Kidney (tissue), 14 donors: ENCODE results near the gene EMP3. TPM values are rescaled to one million over a fixed set of nuclear protein-coding genes. Genes with fewer than 3 reads are reported as not detected.
A peak's percentile ranks its signal among the peaks of the same experiment; 100 is the strongest.

Source experiments
- DNase-seq, 5 donors: peaks; one replicate each; pipeline ENCODE4 v3.0.0-alpha.2; 2013 to 2020
- FAIRE-seq: peaks from 2 replicates; lab custom pipeline; 2012; peaks lifted over from hg19 to GRCh38; lab: Jason Lieb, UNC
- H3K27ac ChIP-seq, 2 donors: one replicate each; pipeline ENCODE4 v1.7.0; 2013; ENCODE audit warnings: low read depth in 2 of 2, low read length in 2 of 2, inconsistent platforms in 1 of 2
- H3K27me3 ChIP-seq: one replicate; pipeline ENCODE4 v1.7.1; 2013; ENCODE audit warnings: low read length, inconsistent platforms; ENCODE audit not compliant: control insufficient read depth, insufficient read depth
- H3K36me3 ChIP-seq, 3 donors: one replicate each; pipeline versions ENCODE4 v1.7.0 to v1.7.1; 2013; ENCODE audit warnings: low read length in 3 of 3, control low read depth in 1 of 3, inconsistent platforms in 1 of 3; ENCODE audit not compliant: insufficient read depth in 3 of 3, control insufficient read depth in 2 of 3
- H3K4me1 ChIP-seq, 3 donors: one replicate each; pipeline versions ENCODE4 v1.7.0 to v1.7.1; 2013; ENCODE audit warnings: low read length in 3 of 3, inconsistent platforms in 1 of 3, low read depth in 1 of 3; ENCODE audit not compliant: control insufficient read depth in 2 of 3, insufficient read depth in 2 of 3
- H3K4me3 ChIP-seq, 3 donors: one replicate each; pipeline versions ENCODE4 v1.7.0 to v1.8.1; 2013; ENCODE audit warnings: low read length in 3 of 3, control low read depth in 1 of 3, inconsistent platforms in 1 of 3
- H3K9ac ChIP-seq, 3 donors: one replicate each; pipeline versions ENCODE4 v1.7.0 to v1.7.1; 2013; ENCODE audit warnings: low read length in 3 of 3, control low read depth in 1 of 3, inconsistent platforms in 1 of 3
- H3K9me3 ChIP-seq, 3 donors: one replicate each; pipeline versions ENCODE4 v1.7.0 to v1.7.1; 2013; ENCODE audit warnings: low read length in 3 of 3, control low read depth in 1 of 3, inconsistent platforms in 1 of 3; ENCODE audit not compliant: control insufficient read depth in 2 of 3, insufficient read depth in 1 of 3
- CTCF ChIP-seq: IDR thresholded peaks from 3 replicates; pipeline ENCODE4 v1.5.1; 2012; ENCODE audit warnings: mild to moderate bottlenecking, moderate library complexity, borderline replicate concordance; ENCODE audit not compliant: insufficient read depth; ENCODE audit errors: extremely low read depth
- intact Hi-C: fragments of 100-400 bp; cut with DNase I; formaldehyde crosslinking; loops from one replicate; pipeline ENCODE4 v1.11.1; 2022
- polyA plus RNA-seq: library from polyadenylated mRNA; stranded (reverse); fragments of 350-450 nt; fragmentation: Illumina TruSeq; extraction: RNeasy Lipid Tissue Mini Kit (QIAGEN cat#74804); gene quantifications from one replicate; pipeline ENCODE4 v1.2.3, GENCODE V29; 2014; ENCODE audit warnings: low read depth, low replicate concordance; ENCODE audit not compliant: insufficient read depth
- total RNA-seq: library from RNA; stranded (reverse); fragmentation: NEBNext Ultra II Directional; extraction: Animal tissue kit (Norgen Biotek cat#: 25700); gene quantifications from one replicate; pipeline ENCODE4 v1.2.1, GENCODE V29; 2021
- donor health status: control.
- donor health status: control.
- donor health status: control.
- donor health status: control.
- donor health status: control.
- donor health status: DM: yes; HTN: yes; CAD: no.
- donor health status: Normal renal cell carcinoma (clear cell type).

Gene EMP3
- total and polyA plus RNA-seq, 2 donors from 2014 or later, result 75.9 to 78.6 TPM

- Histone ChIP-seq H3K9me3 (no peaks in the 10 kb centered on the region), H3K27me3 (no peaks in the 10 kb centered on the region), H3K36me3 (no peaks in the 10 kb centered on the region), H3K4me3 (no peak overlapping the region), H3K27ac (peak overlapping the region; percentile 10 to 66), H3K9ac (peak overlapping the region in 1 of 3 donors; percentile 14), H3K4me1 (peaks cover 0 to 3% (median 0%) of the 10 kb centered on the region in 3 donors)
- no peak for TF ChIP-seq CTCF
- intact Hi-C loops, result no loop called here
- FAIRE-seq (no peak), DNase-seq (peak in 2 of 5 donors; percentile 29 to 64)
These were observed 22.7 kb downstream of the EMP3 start for GRCh38 chr19:48348045-48348444.

GRCh38 chr19:48348737-48349136 lies 23.4 kb downstream of the EMP3 start:
- H3K27me3 ChIP-seq, result no peaks in the 10 kb centered on the region
- no peak for FAIRE-seq
- intact Hi-C loops, result no loop called here
- no peak for TF ChIP-seq CTCF
- no peaks in the 10 kb centered on the region for H3K9me3 ChIP-seq
- peak overlapping the region in 1 of 2 donors; percentile 10 for H3K27ac ChIP-seq
- H3K4me1 ChIP-seq, result peaks cover 0 to 3% (median 0%) of the 10 kb centered on the region in 3 donors
- H3K9ac ChIP-seq, result peak overlapping the region in 1 of 3 donors; percentile 14
- no peak for DNase-seq
- H3K4me3 ChIP-seq, result no peak overlapping the region
- no peaks in the 10 kb centered on the region for H3K36me3 ChIP-seq

- no peak overlapping the region for H3K9ac ChIP-seq
- no peaks in the 10 kb centered on the region for H3K27me3 ChIP-seq
- no peak overlapping the region for H3K4me3 ChIP-seq
- no peak for TF ChIP-seq CTCF
- no peak overlapping the region for H3K27ac ChIP-seq
- H3K36me3 ChIP-seq, result no peaks in the 10 kb centered on the region
- intact Hi-C loops, result no loop called here
- peaks cover 0 to 3% (median 0%) of the 10 kb centered on the region in 3 donors for H3K4me1 ChIP-seq
- FAIRE-seq, result no peak
- no peak for DNase-seq
- no peaks in the 10 kb centered on the region for H3K9me3 ChIP-seq
These were observed 25.5 kb downstream of the EMP3 start for GRCh38 chr19:48350856-48351255.

DNA sequence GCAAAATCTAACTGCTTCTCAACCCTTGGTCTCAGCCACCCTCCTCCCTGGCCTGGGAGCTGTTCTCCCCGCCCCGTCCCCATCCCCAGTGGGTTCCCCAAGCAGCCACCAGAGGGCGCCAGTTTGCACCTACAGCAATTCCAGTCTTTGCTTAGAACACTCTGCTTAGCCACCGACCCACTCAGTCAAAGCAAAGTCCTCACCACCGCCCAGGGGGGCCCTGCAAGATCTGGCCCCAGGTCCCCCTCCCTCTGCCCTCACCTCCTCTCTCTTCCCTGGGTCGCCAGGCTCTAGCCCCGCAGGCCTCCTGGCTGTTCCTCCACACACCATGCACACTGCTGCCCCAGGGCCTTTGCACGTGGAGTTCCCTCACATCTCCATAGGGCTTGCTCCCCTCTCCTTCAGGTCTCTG lies 26.0 kb downstream of the EMP3 start:
- peak; percentile 72 for TF ChIP-seq CTCF
- Histone ChIP-seq H3K4me1 (peaks cover 0 to 3% (median 0%) of the 10 kb centered on the region in 3 donors), H3K4me3 (no peak overlapping the region), H3K9me3 (no peaks in the 10 kb centered on the region), H3K36me3 (no peaks in the 10 kb centered on the region), H3K9ac (no peak overlapping the region), H3K27me3 (no peaks in the 10 kb centered on the region), H3K27ac (no peak overlapping the region)
- DNase-seq (peak; percentile 64 to 86 (median 77)), FAIRE-seq (no peak)
- intact Hi-C loops, result no loop called here
